COLO829 (cell line): ENCODE data around the gene ATP2B1.

Experiments used
- DNase-seq: peaks from one replicate; pipeline ENCODE4 v3.0.0; 2012; ENCODE audit warnings: low spot score

ATP2B1 gene

DNA sequence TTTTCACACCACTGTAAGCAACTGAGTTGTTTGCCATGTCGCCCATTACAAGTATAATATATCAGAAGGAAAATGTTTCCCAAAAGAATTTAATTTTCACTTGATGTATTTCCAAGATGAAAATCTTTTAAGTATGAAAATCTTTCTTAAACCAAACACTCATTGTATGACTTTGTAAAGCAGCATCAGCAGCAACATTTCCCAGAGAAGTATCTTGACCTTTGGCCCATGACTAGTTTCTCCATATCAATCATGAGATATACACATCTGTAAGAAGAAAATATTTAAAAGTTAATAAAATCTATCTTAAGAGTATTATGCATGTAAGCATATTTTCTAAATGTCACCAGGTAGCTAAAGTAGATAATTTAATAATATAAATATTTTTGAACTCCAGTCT lies 52.8 kb downstream of the ATP2B1 start:
- DNase-seq = no peak

DNA sequence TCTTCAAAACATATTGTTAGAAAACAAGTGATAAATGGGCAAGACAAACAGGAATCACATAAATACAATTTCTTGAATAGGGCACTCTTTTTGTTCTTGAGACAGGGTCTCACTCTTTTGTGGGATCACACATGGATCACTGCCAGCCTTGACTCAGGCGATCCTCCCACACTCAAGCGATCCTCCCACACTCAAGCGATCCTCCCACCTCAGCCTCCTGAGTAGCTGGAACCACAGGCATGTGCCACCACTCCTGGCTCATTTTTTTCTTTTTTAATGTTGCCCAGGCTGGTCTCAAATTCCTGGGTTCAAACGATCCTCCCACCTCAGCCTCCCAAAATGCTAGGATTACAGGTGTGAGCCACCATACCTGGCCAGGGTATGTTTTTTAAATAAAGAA lies 57.4 kb downstream of the ATP2B1 start:
- no peak for DNase-seq

DNA sequence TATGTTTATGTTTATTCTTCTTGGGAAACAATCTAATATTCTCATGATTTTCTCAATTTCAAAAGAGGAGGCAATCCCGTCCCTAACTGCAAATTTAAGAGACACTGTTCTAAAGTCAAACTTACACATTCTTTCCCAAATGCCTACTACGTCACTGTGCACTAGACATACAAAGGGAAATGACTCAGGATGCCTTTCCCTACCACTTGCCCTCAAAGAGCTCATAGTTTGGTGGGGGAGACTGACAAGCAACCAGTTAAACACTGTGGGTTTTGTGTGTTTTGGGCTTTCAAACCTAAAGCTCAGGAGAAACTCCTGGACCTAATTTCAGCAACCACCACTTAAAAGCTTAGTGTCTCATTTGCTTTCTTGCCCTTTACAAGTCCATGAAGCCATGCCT lies 58.4 kb downstream of the ATP2B1 start:
- no peak for DNase-seq

DNA sequence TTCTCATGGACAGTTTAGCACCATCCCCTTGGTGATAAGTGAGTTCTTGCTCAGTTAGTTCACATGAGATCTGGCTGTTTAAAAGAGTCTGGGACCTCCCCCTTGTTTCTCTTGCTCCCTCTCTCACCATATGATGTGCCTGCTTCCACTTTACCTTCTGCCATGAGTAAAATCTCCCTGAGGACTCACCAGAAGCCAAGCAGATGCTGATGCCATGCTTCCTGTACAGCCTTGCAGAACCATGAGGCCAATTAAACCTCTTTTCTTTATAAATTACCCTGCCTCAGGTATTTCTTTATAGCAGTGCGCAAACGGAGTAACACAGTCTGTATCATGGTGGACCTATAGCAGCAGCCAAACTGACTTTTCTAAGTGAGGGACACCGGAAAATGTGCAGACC lies 58.8 kb downstream of the ATP2B1 start:
- DNase-seq = no peak

DNA sequence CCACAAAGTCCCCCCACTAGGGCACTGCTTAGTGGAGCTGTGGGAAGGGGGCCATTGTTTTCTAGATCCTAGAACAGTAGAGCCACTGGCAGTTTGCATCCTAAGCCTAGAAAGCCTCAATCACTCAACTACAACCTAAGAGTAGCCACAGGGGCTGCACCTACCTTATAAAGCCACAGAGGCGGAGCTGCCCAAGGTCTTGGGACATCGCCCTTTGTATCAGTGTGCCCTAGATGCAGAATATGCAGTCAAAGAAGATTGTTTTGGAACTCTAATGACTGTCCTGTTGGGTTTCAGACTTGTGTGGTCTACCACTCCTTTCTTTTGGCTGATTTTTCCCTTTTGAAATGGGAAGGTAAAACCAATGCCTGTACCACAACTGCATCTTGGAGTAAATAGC lies 59.5 kb downstream of the ATP2B1 start:
- no peak for DNase-seq

DNA sequence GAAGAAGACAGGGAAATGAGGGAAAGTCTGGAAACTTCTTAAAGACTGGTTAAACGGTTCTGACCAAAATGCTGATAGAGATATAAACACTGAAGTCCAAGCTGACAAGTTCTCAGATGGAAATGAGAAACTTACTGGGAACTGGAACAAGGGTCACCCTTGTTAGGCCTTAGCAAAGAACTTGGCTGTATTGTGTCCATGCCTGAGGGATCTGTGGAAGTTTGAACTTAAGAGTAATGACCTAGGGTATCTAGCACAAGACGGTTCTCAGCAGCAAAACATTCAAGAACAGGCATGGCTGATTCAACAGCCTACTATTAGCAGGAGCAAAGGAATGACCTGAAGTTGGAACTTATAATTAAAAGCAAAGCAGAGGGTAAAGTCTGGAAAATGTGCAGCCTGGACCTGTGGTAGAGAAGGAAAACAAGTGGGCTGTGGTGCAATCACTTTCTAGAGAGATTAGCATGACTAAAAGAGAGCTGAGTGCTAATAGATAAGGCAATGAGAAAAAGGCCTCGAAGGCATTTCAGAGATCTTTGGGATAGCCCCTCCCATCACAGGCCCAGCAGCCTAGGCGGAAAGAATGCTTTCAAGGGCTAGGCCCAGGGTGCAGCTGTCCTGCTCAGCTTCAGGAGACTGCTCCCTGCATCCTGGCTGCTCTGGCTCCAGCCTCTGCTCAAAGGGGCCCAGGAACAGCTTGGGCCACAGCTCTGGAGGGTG lies 60.3 kb downstream of the ATP2B1 start:
- no peak for DNase-seq

DNA sequence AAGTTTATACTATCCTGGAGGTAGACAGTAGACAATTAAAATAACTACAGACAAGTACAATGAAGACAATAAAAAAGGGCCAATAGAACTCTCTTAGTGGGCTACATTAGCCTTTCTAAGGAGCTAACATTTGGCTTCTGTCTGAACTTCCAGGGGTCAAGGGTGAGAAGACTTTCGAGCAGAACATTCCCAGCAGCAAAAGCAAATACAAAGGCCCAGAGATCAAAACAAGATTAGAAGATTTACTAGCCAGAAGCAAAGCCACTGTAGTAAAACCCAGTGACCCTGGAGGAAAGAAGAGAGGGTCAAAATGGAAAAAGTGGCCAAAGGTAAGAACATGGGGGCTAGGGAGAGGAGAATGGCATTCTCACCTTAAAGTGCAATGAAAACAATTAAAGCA lies 63.2 kb downstream of the ATP2B1 start:
- DNase-seq = no peak

DNA sequence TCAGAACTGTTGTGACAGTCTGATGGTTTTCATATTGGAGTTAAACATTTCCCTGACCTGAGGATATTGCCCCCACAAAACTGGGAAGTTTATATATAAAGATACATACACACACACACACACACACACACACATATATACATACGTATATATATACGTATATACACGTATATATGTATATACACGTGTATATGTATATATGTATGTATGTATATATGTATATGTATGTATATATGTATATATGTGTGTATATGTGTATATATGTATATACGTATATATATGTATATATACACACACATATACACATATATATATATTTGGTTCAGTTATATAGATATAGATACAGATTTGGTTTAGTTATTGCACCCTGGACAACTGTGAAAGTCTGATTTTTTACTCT lies 65.7 kb downstream of the ATP2B1 start:
- DNase-seq = no peak

DNA sequence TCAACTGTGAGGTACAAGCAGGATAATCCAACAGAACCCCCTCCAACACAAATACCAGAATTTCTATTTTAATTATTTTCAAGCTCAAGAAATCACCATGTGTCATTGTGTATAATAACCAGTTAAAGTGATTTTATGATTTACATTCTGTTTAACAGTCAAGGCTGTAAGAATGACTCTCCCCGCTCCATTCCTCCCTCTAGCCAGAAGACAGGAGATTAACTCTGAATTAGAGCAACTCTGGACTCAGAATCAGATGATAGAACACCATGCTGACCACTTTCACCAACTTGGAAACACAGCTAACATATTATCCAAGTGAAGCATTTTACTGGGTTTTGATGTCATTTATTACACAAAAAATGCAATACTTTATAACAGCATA lies 71.9 kb downstream of the ATP2B1 start:
- DNase-seq = no peak

DNA sequence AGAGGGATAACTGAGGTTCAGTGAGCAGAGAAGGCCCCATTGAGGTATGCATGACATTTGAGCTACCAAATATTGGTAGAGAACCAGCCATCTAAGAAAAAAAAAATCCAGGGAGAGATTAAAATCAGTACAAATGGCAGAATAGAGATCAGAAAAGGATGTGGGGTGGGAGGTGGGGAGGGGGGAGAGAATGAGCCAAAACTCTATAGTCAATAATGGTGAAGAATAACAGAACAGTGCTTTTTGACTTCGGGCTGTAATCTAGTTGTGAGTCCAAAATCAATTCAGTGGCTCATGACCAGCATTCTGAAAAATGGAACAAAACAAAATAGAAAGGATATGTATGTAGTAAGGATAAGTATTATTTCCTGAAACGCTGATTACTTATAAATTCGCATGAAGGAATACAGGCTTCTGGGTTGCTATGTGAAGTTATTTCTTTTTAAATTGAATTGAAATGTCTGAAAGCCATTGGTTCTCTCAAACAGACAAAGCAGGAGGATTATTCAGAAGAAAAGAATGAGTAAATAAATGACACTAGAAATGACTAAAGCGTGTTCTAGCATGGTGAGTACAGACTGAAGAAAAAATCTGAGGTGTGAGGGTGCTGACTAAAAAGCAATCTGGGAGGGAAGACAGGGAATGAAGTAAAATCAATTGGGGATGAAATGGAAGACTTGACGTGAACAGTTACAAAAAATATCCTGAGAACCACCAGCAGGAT lies 72.4 kb downstream of the ATP2B1 start:
- DNase-seq = no peak

DNA sequence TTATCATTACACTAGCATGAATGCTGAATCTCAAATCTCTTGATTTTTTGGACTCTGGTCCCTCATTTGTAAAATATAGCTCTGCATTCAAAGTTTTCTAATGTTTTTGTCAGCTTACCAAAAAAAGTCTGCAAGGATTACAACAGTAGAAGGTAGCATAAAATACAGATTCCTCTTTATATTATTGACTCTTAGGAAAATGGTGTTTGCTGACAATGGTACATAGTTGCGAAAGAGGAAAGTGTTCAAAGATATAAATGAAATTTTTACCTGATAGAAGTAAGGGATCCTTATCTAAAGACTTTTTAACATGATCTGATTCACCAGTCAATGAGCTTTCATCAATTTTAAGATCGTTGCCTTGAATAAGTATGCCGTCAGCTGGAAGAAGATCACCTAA lies 74.1 kb downstream of the ATP2B1 start:
- DNase-seq = no peak

GRCh38 chr12:89632778-89633177 lies 75.9 kb downstream of the ATP2B1 start:
- no peak for DNase-seq

- DNase-seq = no peak
Measured at GRCh38 chr12:89622115-89622514, 86.5 kb downstream of the ATP2B1 start.

DNA sequence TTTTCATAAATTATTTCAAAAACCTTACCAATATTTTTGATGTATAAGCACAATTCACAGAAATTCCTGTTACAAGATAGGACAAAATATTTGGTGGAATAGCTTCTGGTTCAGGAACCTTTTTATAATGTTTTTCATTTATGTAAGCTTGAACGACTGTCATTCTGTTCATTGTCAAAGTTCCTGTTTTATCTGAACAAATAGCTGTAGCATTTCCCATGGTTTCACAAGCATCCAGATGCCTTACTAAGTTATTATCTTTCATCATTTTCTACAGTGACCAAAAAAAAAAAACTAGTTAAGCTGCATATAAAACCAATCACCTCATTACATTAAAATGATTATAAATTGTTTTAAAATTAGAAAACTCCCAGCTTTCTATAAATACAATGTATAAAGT lies 87.1 kb downstream of the ATP2B1 start:
- no peak for DNase-seq

- DNase-seq = no peak
Measured at GRCh38 chr12:89619764-89620163, 88.9 kb downstream of the ATP2B1 start.

- no peak for DNase-seq
Measured at GRCh38 chr12:89618113-89618862, 90.3 kb downstream of the ATP2B1 start.

- DNase-seq = no peak
Measured at GRCh38 chr12:89610366-89610765, 98.3 kb downstream of the ATP2B1 start.

GRCh38 chr12:89603678-89604077 lies 105.0 kb downstream of the ATP2B1 start:
- DNase-seq = no peak

- DNase-seq = no peak
Measured at GRCh38 chr12:89597770-89598169, 110.9 kb downstream of the ATP2B1 start.

GRCh38 chr12:89597210-89597609 lies 111.4 kb downstream of the ATP2B1 start:
- DNase-seq = no peak

DNA sequence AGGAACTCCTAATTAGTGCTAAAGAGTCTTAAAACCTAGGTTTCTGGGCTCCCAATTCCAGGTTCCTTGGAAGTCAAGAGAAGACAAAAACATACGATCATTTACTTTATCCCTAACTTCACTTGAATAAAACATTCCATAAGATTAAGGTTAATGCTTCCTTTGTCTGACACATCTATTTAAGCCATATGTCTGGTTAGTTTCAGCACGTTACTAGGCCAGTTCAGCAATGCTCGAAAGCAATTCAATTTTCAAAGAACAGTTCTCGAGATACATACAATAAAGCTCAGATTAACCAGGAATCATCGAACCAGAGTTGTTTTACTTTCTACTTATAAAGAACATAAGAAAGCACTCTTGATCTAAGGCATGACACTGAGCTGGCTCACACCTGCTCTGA lies 114.8 kb downstream of the ATP2B1 start:
- no peak for DNase-seq

DNA sequence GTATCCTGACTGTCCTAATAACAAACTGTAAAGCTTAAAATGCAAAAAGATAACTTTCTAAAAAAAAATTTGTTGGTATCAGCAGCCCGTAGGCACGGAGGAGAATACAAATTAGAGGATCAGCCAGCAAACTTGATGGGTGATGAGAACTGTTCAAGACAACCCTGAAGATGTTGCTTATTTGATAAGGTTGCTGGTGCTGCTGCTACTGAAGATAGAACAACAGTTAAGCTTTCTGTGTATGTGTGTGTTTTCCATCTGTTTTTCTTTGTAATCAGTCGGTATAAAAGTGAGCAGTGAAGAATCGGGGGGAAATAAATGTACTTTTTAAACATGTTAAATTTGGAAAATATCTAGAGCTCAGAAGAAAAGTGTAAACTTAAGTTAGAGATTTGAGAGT lies 115.4 kb downstream of the ATP2B1 start:
- no peak for DNase-seq

GRCh38 chr12:89589753-89590152 lies 118.9 kb downstream of the ATP2B1 start:
- no peak for DNase-seq
